CD4-positive, alpha-beta T cell treated with Interleukin-6 for 4 hours (primary cell): Measurements from ENCODE around the gene ORAI3.
A peak's percentile ranks its signal among the peaks of the same experiment; 100 is the strongest.

Experiments
- DNase-seq: peaks from one replicate; pipeline ENCODE4 v3.0.0-alpha.2; 2020; ENCODE audit warnings: mixed read lengths

Gene ORAI3

DNA sequence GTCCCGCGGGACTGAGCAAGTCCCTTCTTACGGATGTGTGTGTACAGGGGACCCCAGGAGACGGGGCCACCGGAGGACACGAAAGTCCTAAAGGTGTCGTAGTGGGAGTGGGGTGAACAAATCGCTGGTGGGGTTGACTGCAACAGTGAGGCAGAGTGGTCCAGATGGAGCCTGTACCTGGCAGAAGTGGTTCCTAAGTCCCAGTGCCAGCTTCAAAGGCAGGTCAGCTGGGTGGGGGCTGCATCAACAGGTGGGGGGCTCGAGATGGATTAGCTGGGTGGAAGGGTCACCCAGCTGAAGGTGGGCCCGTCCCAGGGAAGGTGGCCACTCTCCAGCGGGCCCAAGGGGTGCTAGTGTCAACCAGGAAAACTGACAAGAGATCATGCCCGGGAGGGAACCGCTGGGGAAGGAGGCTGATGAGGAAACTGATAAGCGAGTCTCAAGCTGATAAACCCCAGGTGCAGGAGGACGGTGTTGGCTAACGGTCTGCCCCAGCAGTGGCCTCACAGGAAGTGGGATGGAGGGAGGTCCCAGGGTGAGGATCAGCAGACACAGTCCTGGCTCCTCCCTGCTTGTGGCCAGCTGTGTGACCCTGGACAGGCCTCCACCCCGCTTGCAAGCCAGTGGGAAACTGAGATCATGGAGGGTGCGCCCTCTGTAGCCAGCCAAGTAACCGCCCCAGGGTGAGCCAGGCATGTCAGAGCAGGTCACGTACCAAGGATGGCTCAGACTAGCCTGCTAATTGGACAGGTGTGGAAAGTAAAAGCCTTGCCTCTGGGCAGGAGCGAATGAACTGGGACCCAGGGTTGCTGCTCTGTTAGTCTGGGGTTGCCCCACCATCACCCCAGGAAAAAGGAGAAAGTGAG lies 1.0 kb downstream of the ORAI3 start:
- peak; percentile 47 for DNase-seq

DNA sequence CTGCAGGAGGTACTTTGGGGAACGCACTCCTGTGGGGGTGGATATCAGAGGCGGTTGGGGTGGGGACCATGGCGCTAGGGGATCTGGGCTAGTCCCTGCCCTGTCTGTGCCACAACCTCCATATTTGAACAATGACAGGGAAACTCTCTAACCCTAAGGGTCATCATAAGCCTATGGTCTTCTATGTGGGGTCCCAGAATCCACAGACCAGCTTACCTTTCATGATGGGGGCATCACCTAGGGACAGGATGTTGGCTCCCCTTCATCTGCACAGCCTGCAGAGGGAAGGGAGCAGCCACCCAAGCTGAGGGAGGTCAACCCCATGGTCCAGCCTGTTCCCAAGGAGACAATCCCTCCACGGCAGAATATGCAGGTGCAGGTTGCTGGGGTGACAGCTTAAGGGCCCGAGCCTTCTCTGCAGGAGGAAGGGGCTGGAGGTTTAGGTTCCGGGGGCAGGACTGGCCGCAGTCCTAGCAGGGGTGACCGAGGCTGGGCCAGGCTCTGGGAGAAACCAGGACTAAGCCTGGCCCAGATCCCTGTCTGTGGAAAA lies 1.7 kb downstream of the ORAI3 start:
- no peak for DNase-seq

DNA sequence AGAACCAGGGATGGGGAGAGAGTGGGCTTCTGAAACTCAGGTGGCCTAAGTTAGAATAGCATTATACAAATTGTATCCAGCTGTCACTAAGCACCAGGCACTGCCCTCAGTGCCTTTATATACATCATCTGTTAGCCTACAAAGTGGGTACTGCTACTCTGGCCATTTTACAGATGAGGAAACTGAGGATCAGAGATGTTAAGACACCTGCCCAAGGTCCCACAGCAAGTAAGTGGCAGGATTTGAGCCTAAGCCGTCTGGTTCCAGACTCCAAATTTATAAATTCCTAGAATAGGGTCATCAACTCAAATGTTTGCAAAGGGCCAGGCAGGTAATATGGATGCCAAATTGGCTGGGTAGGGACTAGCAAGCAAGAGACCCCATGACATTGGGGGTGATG lies 2.3 kb downstream of the ORAI3 start:
- DNase-seq = no peak

DNA sequence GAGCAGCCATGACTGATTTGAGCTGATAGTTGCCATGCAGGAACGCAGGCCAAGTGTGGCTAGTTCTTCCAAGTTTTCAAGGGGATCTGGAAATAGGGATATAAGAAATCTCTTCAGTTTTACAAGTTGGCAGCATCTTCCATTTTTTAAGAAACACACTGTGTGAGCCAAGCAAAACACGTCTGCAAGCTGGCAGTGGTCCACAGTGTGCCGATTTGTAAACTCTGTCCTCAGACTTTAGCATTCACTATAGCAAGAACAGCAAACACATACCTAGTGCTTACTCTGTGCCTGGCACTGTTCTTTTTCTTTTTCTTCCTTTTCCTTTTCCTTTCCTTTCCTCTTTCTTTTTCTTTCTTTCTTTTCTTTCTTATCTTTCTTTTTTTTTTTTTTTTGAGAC lies 2.9 kb downstream of the ORAI3 start:
- no peak for DNase-seq

DNA sequence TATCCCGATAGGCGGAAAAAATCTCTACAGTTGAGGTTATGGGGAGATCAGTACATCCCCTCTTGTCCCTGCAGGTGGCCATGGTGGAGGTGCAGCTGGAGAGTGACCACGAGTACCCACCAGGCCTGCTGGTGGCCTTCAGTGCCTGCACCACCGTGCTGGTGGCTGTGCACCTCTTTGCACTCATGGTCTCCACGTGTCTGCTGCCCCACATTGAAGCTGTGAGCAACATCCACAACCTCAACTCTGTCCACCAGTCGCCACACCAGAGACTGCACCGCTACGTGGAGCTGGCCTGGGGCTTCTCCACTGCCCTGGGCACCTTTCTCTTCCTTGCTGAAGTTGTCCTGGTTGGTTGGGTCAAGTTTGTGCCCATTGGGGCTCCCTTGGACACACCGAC lies 4.2 kb downstream of the ORAI3 start:
- no peak for DNase-seq

DNA sequence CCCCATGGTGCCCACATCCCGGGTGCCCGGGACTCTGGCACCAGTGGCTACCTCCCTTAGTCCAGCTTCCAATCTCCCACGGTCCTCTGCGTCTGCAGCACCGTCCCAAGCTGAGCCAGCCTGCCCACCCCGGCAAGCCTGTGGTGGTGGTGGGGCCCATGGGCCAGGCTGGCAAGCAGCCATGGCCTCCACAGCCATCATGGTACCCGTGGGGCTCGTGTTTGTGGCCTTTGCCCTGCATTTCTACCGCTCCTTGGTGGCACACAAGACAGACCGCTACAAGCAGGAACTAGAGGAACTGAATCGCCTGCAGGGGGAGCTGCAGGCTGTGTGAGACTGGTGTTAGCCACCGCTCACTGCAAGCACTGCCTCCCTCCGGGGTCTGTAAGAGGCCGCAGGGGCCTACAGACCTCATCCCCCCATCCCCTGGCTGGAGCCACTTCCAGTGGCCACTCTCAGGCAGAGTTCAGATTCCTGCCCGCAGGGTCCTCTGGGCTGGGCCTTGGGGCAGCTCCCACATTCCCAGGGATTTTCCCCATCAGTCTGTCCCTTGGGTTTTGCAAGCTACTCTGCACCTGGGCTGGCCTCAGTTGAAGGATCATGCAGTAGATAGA lies 4.8 kb downstream of the ORAI3 start:
- DNase-seq = peak; percentile 68

DNA sequence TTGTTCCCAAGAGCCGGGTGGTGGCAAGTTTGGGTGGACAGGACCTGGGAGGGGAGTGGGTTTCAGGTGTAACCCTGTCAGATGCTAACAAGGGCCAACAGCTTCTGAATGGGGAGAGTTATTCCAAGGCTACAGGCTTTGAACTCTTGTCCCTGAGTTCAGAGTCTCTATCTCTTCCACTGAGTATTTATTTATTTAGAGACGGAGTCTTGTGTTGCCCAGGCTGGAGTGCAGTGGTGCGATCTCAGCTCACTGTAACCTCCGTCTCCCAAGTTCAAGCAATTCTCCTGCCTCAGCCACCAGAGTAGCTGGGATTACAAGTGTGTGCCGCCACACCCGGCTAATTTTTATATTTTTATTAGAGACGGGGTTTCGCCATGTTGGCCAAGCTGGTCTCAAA lies 6.1 kb downstream of the ORAI3 start:
- DNase-seq = no peak

DNA sequence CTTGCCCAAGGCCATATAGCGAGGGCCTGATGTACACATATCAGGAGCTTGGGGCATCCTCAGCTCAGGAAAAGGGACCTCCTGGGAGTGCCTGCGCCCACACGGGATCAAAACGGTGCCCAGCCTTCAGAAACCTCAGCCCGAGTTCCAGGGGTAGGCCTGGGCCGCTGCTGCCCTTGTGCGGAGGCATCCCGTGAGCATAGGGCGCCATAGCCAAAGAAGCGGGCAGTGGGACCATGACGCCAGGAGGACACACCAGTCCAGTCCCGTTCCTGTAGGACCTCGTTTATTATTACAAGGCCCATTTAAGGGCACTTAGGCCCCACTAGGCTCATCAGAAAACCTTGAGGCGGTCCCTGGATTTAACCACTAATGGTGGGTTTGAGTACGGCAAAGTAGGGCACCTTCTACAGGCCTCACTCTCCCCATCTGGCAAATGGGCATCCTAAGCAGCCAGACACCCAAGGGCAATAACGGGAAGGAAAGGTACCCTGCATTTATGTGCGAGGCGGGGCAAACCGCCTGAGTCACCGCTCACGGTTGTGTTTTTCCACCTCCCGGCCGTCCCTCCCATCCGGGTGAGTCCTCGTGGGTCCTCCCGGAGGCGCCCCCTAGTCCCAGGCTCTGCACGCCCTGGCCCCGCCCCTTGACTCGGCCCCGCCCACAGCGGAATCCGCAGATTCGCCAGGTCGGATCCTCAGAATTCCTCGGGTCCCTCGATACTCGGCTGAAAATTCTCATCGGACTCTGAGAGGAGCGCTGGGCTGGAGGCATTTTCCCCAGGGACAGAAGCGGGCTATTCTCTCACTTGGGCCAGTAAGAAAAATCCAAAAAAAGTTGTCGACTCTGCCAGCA lies 8.0 kb downstream of the ORAI3 start:
- DNase-seq = peak; percentile 93

DNA sequence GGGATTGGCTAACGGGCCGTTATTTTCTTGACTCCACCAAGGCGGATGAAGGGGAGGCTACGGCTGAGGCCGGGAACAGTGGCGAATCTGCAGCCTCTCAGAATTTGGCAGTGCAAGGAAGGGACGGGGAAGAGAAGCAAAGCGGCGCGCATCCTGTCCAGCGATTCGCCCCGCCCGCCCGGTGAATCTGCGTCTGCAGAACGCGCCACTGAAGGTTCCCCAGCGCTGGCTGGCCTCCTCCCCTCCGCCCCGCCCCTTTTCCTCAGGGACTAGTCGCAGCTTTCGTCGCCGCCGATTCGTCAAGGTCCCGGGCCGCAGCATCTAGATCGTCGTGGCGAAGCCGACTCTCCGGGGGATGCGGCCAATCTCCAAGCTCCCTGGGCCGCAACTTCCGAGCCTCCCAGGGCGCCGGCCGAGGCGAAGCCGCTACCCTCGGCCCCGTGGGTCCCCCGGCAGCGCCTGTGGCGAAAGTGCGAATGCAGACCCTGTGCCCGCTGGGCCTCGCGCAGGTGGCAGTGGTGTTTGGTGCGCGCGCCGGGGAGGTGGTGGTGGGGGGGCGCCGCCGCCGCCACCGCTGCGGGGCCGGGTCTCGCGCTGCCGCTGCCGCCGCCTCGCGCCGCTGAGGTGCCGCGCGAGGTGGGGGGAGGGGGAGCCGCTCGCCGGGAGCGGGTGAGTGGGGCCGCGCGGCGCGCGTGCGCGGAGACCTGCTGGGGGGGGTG lies 8.7 kb downstream of the ORAI3 start, which contains the start of gene SETD1A:
SETD1A (plus strand) TSS at position 299 of the 719 bp plus-strand sequence. CDS start 978 bp downstream, outside the sequence.
- DNase-seq = peak; percentile 98

DNA sequence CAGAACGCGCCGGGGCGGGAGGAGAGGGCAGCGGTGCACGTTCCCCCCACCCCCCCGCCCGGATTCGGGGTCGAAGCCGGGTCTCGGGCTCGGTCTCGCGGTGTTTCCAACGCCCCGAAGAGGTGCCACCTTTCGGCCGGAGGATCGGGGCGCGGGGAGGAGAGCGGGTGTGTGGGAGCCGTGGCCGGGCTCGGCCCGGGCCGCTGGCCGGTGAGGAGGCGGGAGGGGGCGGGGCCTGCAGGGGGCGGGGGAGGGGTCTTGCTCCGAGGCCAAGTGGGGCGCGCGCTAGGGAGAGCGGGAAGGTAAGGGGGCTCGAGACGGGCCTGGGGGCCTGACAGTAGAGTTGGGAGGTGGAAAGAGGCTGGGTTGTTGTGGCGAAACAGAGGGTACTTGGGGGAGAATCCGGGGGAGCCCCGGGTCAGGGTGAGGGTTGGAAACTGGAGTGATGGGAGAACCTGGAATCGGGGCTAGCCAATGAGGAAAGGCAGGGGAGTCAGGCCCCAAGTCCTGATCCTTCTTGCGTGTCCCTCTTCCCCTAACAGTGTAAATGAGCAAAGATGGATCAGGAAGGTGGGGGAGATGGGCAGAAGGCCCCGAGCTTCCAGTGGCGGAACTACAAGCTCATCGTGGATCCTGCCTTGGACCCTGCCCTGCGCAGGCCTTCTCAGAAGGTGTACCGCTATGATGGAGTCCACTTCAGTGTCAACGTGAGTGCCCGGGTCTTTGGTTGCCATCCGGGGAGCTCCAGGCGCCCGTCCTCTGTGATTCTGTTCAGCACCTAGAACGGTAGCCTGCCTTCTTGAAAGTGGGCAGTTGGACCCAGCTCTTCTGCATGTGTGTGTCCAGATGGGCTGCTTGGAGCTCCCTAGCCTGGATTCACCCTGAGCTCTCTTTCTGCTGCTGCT lies 9.6 kb downstream of the ORAI3 start:
- no peak for DNase-seq

DNA sequence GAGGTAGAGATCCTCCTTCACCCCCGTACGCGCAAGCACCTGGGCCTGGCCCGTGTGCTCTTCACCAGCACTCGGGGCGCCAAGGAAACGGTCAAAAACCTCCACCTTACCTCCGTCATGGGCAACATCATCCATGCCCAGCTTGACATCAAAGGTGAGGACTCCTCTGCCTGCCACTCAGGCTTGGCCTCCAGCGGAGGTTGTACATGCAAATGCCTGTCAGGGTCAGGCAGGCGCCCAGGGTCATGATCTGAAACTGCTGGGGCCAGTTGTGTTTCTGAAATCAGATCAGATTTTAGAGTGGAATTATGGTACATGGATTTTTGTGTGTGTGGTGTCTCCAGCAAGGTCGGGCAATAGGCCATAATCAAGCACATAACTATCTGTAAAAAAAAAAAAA lies 12.5 kb downstream of the ORAI3 start:
- no peak for DNase-seq

DNA sequence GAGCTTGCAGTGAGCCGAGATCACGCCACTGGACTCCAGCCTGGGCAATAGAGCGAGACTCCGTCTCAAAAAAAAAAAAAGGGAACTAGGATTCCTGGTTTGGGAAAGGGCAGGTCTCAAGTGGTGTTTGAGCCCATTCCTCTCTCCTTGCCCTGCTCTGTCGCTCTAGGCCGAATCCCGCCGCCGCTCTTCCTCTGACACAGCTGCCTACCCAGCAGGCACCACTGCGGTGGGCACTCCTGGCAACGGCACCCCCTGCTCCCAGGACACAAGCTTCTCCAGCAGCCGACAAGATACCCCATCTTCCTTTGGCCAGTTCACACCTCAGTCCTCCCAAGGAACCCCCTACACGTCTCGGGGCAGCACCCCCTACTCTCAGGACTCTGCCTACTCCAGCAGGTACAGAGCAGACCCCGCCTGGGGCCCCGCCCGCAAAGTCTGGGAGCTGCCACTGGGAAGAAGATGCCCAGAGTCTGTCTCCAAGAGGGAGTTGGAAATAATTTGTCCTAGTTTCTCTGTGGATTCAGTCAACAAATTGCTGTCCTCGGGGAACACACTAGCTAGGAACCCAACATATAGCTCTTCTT lies 15.2 kb downstream of the ORAI3 start:
- DNase-seq = no peak

DNA sequence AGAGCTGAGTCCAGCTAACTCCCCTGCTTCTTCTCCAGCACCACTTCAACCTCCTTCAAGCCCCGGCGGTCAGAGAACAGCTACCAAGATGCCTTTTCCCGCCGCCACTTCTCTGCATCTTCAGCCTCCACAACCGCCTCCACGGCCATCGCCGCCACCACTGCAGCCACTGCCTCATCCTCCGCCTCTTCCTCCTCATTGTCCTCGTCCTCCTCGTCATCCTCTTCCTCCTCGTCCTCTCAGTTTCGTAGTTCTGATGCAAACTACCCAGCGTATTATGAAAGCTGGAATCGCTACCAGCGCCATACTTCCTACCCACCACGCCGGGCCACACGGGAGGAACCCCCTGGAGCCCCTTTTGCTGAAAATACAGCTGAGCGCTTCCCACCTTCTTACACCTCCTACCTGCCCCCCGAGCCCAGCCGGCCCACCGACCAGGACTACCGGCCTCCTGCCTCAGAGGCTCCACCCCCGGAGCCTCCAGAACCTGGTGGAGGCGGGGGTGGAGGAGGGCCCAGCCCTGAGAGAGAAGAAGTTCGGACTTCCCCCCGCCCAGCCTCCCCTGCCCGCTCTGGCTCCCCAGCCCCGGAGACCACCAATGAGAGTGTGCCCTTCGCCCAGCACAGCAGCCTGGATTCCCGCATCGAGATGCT lies 15.8 kb downstream of the ORAI3 start:
- DNase-seq = no peak

DNA sequence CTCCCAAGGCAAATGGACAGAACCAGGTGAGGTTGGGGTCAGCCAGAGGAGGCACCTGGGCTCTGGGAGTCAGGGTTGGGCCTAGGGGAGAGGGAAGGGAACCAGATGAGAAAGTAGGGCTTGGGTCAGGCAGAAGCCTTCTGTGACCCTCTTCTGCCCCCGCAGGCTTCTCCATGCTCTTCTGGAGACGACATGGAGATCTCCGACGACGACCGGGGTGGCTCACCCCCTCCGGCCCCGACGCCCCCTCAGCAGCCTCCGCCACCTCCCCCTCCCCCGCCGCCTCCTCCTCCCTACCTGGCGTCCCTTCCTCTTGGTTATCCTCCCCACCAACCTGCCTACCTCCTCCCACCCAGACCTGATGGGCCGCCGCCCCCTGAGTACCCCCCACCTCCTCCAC lies 16.6 kb downstream of the ORAI3 start:
- DNase-seq = no peak

DNA sequence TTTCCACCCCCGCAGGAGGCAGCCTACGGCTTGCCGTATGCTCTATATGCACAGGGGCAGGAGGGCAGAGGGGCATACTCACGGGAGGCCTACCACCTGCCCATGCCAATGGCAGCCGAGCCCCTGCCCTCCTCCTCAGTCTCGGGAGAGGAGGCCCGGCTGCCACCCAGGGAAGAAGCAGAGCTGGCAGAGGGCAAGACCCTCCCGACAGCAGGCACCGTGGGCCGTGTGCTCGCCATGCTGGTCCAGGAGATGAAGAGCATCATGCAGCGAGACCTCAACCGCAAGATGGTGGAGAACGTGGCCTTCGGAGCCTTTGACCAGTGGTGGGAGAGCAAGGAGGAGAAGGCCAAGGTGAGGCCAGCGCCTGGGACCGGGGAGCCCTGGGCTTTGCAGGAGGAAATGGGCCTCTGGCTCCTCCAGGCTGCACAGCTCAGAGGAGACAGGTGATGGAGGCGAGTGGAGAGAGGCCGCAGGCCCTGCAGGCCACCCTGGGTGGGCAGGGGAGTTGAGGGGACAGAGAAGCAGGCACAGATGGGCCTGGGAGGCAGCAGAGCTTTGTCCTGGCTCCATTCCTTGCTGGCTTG lies 17.3 kb downstream of the ORAI3 start:
- DNase-seq = no peak

DNA sequence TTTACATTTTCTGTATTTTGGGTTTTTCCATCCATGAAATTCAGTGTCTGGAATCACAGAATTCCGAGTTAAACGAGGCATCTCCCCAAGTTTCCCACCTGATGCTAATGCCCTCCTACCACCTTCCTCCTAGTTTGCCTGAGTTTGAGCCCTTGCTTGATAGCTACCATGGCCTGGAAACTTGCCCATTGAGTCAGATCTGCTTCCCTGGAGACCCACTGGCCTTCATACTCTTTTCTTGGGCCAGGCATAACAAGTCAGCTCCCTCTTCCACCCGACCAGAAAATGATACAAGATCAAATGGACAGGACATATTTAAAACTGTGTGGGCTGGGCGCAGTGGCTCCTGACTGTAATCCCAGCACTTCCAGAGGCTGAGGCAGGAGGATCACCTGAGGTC lies 18.9 kb downstream of the ORAI3 start:
- DNase-seq = no peak

DNA sequence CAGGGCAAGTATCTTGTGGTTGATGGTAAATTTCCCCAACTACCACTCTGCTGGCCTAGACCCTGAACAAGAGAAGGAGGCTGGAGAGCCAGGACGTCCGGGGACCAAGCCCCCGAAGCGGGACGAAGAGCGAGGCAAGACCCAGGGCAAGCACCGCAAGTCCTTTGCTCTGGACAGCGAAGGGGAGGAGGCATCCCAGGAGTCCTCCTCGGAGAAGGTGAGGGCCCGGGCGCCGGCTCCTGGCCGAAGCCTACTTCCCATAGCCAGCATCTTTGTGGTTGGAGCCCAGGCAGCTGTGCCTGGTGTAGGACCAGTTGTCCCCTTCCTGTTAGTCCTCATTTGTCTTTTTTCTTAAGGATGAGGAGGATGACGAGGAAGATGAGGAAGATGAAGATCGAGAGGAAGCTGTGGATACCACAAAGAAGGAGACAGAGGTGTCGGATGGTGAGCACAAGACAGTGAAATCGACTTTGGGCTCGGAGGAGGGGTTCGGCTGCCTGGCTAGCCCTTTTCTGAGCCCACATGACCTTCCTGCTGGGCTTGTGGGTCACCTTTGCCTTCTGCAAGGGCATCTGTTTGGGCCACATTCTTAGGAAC lies 20.5 kb downstream of the ORAI3 start:
- DNase-seq = no peak

DNA sequence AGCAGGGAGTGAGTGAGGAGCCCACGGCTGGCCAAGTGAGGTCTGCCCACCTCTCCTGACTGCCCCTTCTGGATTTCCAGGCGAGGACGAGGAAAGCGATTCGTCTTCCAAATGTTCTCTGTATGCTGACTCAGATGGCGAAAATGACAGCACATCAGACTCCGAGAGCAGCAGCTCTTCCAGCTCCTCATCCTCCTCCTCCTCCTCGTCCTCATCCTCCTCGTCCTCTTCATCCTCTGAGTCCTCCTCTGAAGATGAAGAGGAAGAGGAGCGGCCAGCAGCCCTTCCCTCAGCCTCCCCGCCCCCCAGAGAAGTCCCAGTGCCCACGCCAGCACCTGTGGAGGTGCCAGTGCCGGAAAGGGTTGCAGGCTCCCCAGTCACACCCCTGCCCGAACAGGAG lies 22.4 kb downstream of the ORAI3 start:
- DNase-seq = no peak

DNA sequence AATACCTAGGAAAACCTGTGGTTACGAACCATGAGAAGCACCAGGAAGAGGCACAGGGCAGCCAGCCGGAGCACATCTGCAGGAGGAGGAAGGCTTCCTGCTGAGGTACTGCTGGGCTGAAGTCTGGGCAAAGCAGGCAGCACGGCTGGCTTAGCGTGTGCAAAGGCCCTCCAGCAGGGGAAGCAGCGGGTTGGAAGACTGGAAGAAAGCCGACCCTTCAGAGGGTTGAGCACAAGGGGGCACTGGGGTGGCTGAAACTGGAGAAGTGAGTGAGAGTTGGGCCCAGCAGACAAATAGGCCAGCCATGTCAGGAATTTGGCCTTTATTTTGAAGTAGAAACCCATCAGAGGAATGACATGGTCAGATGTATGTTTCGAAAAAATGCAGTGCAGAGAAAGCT lies 24.0 kb downstream of the ORAI3 start:
- no peak for DNase-seq

DNA sequence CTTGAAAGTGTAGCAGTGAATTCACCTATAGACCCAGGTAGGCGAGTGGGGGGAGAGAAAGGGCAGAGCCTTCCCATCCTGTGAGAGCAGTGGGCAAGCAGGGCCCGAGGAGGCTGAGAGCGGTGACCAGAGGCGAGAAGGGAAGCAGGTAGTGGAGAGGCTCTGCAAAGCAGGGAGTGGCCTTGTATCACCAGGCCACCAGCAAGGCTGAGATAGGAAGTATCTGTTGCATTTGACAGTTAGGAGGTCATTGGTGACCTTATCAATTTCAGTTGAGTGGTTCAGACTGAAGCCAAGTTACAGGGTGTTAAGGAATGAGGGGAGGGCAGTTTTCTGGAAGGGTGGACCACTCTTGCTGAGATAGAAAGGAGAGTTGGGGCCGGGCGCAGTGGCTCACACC lies 25.5 kb downstream of the ORAI3 start:
- no peak for DNase-seq
